B cell (primary cell): ENCODE measurements around the gene TPCN2. TPM values are rescaled to one million over a fixed set of nuclear protein-coding genes. Genes with fewer than 3 reads are reported as not detected.

Experiments used
- ATAC-seq: fragments of 200-7000 bp; cut with Tn5 transposase; one replicate; pipeline ENCODE4 v1.10.0; 2021; ENCODE audit warnings: low read depth, mild to moderate bottlenecking, moderate number of reproducible peaks, moderate library complexity
- CTCF ChIA-PET: fragments of 350-600 bp; sonication (Branson Sonifier 250); formaldehyde crosslinking; loops from one replicate; lab custom pipeline; 2021; ENCODE audit warnings: antibody characterized with exemption, inconsistent platforms; lab: Charles Lee
- POLR2A ChIA-PET: fragments of 350-600 bp; sonication (Branson Sonifier 250); formaldehyde crosslinking; loops from one replicate; lab custom pipeline; 2021; ENCODE audit warnings: antibody characterized with exemption; lab: Charles Lee
- DNase-seq: peaks from one replicate; pipeline ENCODE4 v3.0.0; 2013
- H2AFZ ChIP-seq: 2 replicates; pipeline ENCODE4 v1.6.1; 2012; ENCODE audit warnings: mild to moderate bottlenecking, low read depth, low read length; ENCODE audit not compliant: insufficient read depth, poor library complexity, severe bottlenecking
- H3K27ac ChIP-seq, 2 donors: 1 replicate in 1 of 2; 2 replicates in 1 of 2; pipeline ENCODE4 v1.5.1; 2012 to 2013; ENCODE audit warnings: low read length in 2 of 2, mild to moderate bottlenecking in 2 of 2, moderate library complexity in 1 of 2
- H3K27me3 ChIP-seq, 4 experiments: fragments of 200-600 bp in 1 of 4; sonication (generic) in 1 of 4; replicated peaks in 1 of 4; 1 replicate in 2 of 4; 2 replicates in 2 of 4; pipeline versions ENCODE4 v1.6.1 to v1.7.0; 2013 to 2016; ENCODE audit warnings: low read length in 3 of 4, mild to moderate bottlenecking in 2 of 4, mixed read lengths in 1 of 4, moderate library complexity in 1 of 4; ENCODE audit not compliant: insufficient read depth in 4 of 4, control insufficient read depth in 3 of 4; ENCODE audit errors: control extremely low read depth in 1 of 4
- H3K36me3 ChIP-seq, 2 experiments: replicated peaks in 1 of 2; 1 replicate in 1 of 2; 2 replicates in 1 of 2; pipeline versions ENCODE4 v1.6.1 to v1.7.1; 2013; ENCODE audit warnings: low read length in 1 of 2; ENCODE audit not compliant: insufficient read depth in 2 of 2, control insufficient read depth in 1 of 2; ENCODE audit errors: control extremely low read depth in 1 of 2, extremely low read depth in 1 of 2
- H3K4me1 ChIP-seq, 2 donors: fragments of 200-600 bp in 1 of 2; sonication (generic) in 1 of 2; 1 replicate in 1 of 2; 2 replicates in 1 of 2; pipeline versions ENCODE4 v1.5.1 to v1.6.1; 2013 to 2017; ENCODE audit warnings: low read length in 2 of 2; ENCODE audit not compliant: control insufficient read depth in 2 of 2, insufficient read depth in 2 of 2
- H3K4me2 ChIP-seq: replicated peaks from 2 replicates; pipeline ENCODE3; 2012; ENCODE audit warnings: mild to moderate bottlenecking, low read depth, low read length; ENCODE audit not compliant: poor library complexity, severe bottlenecking
- H3K4me3 ChIP-seq, 5 experiments: fragments of 200-600 bp in 1 of 5; sonication (generic) in 1 of 5; 1 replicate in 3 of 5; 2 replicates in 2 of 5; pipeline versions ENCODE4 v1.5.1 to v1.7.0; 2011 to 2016; ENCODE audit warnings: low read length in 4 of 5, mild to moderate bottlenecking in 4 of 5, low read depth in 2 of 5, control low read depth in 1 of 5, moderate library complexity in 1 of 5; ENCODE audit not compliant: insufficient read depth in 1 of 5; ENCODE audit errors: control extremely low read depth in 1 of 5, extremely low read depth in 1 of 5
- H3K79me2 ChIP-seq: fragments of 200-600 bp; sonication (generic); one replicate; pipeline ENCODE4 v1.6.0; 2016; ENCODE audit warnings: low read length; ENCODE audit not compliant: control insufficient read depth, insufficient read depth
- H3K9ac ChIP-seq: fragments of 200-600 bp; sonication (generic); 2 replicates; pipeline ENCODE4 v1.6.1; 2017; ENCODE audit warnings: mild to moderate bottlenecking, low read length, moderate library complexity
- H3K9me3 ChIP-seq, 3 donors: one replicate each; pipeline versions ENCODE4 v1.6.1 to v1.7.1; 2013; ENCODE audit warnings: low read length in 2 of 3; ENCODE audit not compliant: control insufficient read depth in 2 of 3, insufficient read depth in 1 of 3; ENCODE audit errors: control extremely low read depth in 1 of 3
- H4K20me1 ChIP-seq: 2 replicates; pipeline ENCODE4 v1.6.0; 2012; ENCODE audit warnings: mild to moderate bottlenecking, low read length; ENCODE audit not compliant: insufficient read depth, control insufficient read depth, poor library complexity, severe bottlenecking
- H3K27ac Mint-ChIP-seq: one replicate; pipeline ENCODE4 v1.8.0; 2021; ENCODE audit warnings: mixed read lengths
- H3K27me3 Mint-ChIP-seq: one replicate; pipeline ENCODE4 v1.8.0; 2021; ENCODE audit warnings: mixed read lengths
- H3K4me1 Mint-ChIP-seq: one replicate; pipeline ENCODE4 v1.8.0; 2021; ENCODE audit warnings: mixed read lengths
- H3K4me3 Mint-ChIP-seq: one replicate; pipeline ENCODE4 v1.8.0; 2021; ENCODE audit warnings: mixed read lengths
- H3K9me3 Mint-ChIP-seq: one replicate; pipeline ENCODE4 v1.8.0; 2022; ENCODE audit warnings: mixed read lengths; ENCODE audit not compliant: insufficient read depth
- EZH2 ChIP-seq: IDR thresholded peaks from 2 replicates; pipeline ENCODE4 v1.6.1; 2012; ENCODE audit warnings: borderline replicate concordance, low read depth, mild to moderate bottlenecking, moderate library complexity, low read length; ENCODE audit not compliant: insufficient read depth, poor library complexity, severe bottlenecking
- WGBS: methylation state at CpG from one replicate; pipeline ENCODE4 v1.1.5; 2013; ENCODE audit warnings: missing lambda C conversion rate; ENCODE audit not compliant: insufficient coverage; 5-methylcytosine and 5-hydroxymethylcytosine counted together
- intact Hi-C: fragments of 100-400 bp; cut with micrococcal nuclease; formaldehyde crosslinking; loops from one replicate; pipeline ENCODE4 v1.10.0; 2022
- polyA plus RNA-seq: library from polyadenylated mRNA; depleted of rRNA; stranded (reverse); fragments of >200 nt; gene quantifications from 2 replicates; pipeline ENCODE4 v1.2.3, GENCODE V29; 2012
- total RNA-seq, 2 donors: library from RNA; stranded (reverse); fragments of 120-200 nt in 1 of 2; gene quantifications; 1 replicate in 1 of 2; 2 replicates in 1 of 2; pipeline versions ENCODE4 v1.2.3 to v1.2.4, GENCODE V29; 2013 to 2022
- TF ChIP-seq, protein P1 (sequence below): fragments of 200-600 bp; IDR thresholded peaks from one replicate; pipeline ENCODE4 v1.8.0; 2022; ENCODE audit warnings: antibody characterized with exemption, mild to moderate bottlenecking

The TPCN2 gene
- total and polyA plus RNA-seq, 2 donors (not counting 1 experiment from before 2014, with no cell fraction given): 16.8 to 71.4 TPM

DNA sequence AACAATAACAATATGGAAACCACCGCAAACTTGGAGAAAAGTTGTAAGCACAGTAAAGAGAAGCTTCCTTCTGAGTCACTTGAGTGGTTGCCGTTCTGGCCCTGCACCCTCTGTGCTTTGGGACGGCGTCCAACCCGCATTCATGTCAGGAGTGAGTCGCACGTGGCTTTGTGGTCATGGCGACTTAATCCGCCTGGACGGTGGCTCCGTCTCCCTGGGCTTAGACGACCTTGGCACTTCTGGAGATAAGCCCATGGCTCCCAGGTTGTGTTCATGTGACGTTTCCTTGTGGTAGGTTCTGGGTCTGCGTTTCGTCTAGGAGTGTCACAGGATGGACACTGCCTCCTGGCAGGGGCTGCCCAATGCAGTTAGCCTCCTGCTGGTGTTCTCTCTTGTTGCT lies 40.5 kb downstream of the TPCN2 start:
- Histone ChIP-seq H3K4me3 (no peak overlapping the region), H3K79me2 (no peaks in the 10 kb centered on the region), H3K9me3 (peaks cover 0 to 5% (median 0%) of the 10 kb centered on the region in 3 donors), H3K4me1 (no peaks in the 10 kb centered on the region), H4K20me1 (peaks cover 11% of the 10 kb centered on the region), H3K9ac (no peak overlapping the region), H3K4me2 (no peak overlapping the region), H3K36me3 (peaks cover 0 to 11% of the 10 kb centered on the region in 2 experiments), H3K27me3 (no peaks in the 10 kb centered on the region), H2AFZ (no peak overlapping the region), H3K27ac (no peak overlapping the region)
- Mint-ChIP-seq H3K27me3 (no peaks in the 10 kb centered on the region), H3K27ac (no peak overlapping the region), H3K4me1 (peaks cover 2% of the 10 kb centered on the region), H3K9me3 (no peaks in the 10 kb centered on the region), H3K4me3 (no peak overlapping the region)
- CTCF ChIA-PET: interaction anchor here (0.7 to 1.8 kb wide), 4 partner anchors 10 to 505 kb away, joined by 3 to 6 read pairs (median 3); no protein-coding TSS in a partner anchor
- WGBS: 70% methylated on average over 14 of the region's 15 CpGs
- TF ChIP-seq, protein P1, sequence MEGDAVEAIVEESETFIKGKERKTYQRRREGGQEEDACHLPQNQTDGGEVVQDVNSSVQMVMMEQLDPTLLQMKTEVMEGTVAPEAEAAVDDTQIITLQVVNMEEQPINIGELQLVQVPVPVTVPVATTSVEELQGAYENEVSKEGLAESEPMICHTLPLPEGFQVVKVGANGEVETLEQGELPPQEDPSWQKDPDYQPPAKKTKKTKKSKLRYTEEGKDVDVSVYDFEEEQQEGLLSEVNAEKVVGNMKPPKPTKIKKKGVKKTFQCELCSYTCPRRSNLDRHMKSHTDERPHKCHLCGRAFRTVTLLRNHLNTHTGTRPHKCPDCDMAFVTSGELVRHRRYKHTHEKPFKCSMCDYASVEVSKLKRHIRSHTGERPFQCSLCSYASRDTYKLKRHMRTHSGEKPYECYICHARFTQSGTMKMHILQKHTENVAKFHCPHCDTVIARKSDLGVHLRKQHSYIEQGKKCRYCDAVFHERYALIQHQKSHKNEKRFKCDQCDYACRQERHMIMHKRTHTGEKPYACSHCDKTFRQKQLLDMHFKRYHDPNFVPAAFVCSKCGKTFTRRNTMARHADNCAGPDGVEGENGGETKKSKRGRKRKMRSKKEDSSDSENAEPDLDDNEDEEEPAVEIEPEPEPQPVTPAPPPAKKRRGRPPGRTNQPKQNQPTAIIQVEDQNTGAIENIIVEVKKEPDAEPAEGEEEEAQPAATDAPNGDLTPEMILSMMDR: no peak
- no peak for TF ChIP-seq EZH2
- intact Hi-C loops: loop anchor here (2.0 kb wide), 3 partner anchors 78 to 186 kb away; partner anchors contain the start of genes IGHMBP2 and MRPL21
- ATAC-seq: no peak
- no peak for DNase-seq
- POLR2A ChIA-PET: no interaction called here

DNA sequence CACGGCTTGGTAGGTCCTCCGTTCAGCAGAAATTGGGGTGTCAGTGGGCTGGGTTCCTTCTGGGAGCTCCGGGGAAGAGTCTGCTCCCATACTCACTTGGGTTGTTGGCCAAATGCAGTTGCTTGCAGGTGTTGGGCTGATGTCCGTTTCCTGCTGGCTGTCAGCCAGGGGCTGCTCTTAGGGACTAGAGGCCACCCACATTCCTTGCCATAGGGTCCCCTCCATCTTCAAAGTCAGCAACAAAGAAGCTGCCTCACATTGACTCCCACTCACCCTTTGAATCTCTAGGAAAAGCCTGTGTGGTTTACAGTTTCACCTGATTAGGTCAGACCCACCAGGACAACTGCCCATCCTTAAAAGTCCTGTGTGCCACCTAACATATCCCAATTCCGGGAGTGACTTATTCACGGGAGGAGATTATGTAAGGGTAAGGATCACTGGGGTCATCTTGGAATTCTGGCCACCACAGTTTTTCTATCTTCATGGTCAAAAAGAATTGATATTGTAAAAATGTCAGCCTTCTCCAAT lies 43.0 kb downstream of the TPCN2 start:
- Histone ChIP-seq H3K4me2 (no peak overlapping the region), H3K27ac (no peak overlapping the region), H3K36me3 (peaks cover 0 to 7% of the 10 kb centered on the region in 2 experiments), H2AFZ (no peak overlapping the region), H3K9me3 (peaks cover 0 to 5% (median 0%) of the 10 kb centered on the region in 3 donors), H3K4me1 (no peaks in the 10 kb centered on the region), H4K20me1 (peaks cover 11% of the 10 kb centered on the region), H3K4me3 (no peak overlapping the region), H3K27me3 (no peaks in the 10 kb centered on the region), H3K9ac (no peak overlapping the region), H3K79me2 (no peaks in the 10 kb centered on the region)
- intact Hi-C loops: no loop called here
- CTCF ChIA-PET: interaction anchor here (0.6 to 1.2 kb wide), 3 partner anchors 128 to 248 kb away, joined by 3 to 5 read pairs (median 3); no protein-coding TSS in a partner anchor
- DNase-seq: no peak
- Mint-ChIP-seq H3K4me1 (peaks cover 2% of the 10 kb centered on the region), H3K27me3 (no peaks in the 10 kb centered on the region), H3K9me3 (no peaks in the 10 kb centered on the region), H3K27ac (no peak overlapping the region), H3K4me3 (no peak overlapping the region)
- no peak for ATAC-seq
- POLR2A ChIA-PET: interaction anchor here (0.7 kb wide), 1 partner anchor 235 kb away, joined by 4 read pairs; no protein-coding TSS in a partner anchor
- WGBS: 100% methylated on average over 4 of the region's 6 CpGs
- TF ChIP-seq, protein P1: no peak
- TF ChIP-seq EZH2: no peak
